Endothelial cell of umbilical vein (primary cell): ENCODE measurements around the gene PRKAR2B. TPM values are rescaled to one million over a fixed set of nuclear protein-coding genes. Genes with fewer than 3 reads are reported as not detected.

Experiments used
- BruUV-seq: library from RNA; stranded (reverse); fragments of 400-500 nt; replicated peaks from 2 replicates; lab custom pipeline; 2021; lab: Mats Ljungman, UMichigan
- CTCF ChIA-PET: fragments of 300-600, 350-600 bp; sonication (Branson Sonifier 250); formaldehyde crosslinking; loops from one replicate; lab custom pipeline; 2021; ENCODE audit warnings: antibody characterized with exemption, inconsistent platforms; lab: Charles Lee
- POLR2A ChIA-PET: fragments of 300-600, 350-600 bp; sonication (Branson Sonifier 250); formaldehyde crosslinking; loops from one replicate; lab custom pipeline; 2021; ENCODE audit warnings: antibody characterized with exemption, inconsistent platforms; lab: Charles Lee
- DNase-seq: peaks from one replicate; pipeline ENCODE4 v3.0.0-alpha.2; 2011; ENCODE audit warnings: low read depth, low spot score
- FAIRE-seq: peaks from 2 replicates; lab custom pipeline; 2011; peaks lifted over from hg19 to GRCh38; lab: Jason Lieb, UNC
- H2AFZ ChIP-seq: 2 replicates; pipeline ENCODE4 v1.6.0; 2012; ENCODE audit warnings: low read depth, low read length, control low read depth, inconsistent platforms
- H3K27ac ChIP-seq: 2 replicates; pipeline ENCODE4 v1.5.1; 2011; ENCODE audit warnings: low read depth, mild to moderate bottlenecking, control low read depth, low read length, moderate library complexity; ENCODE audit not compliant: insufficient read depth
- H3K27me3 ChIP-seq, 2 experiments: 2 replicates each; pipeline versions ENCODE4 v1.6.0 to v1.6.1; 2011; ENCODE audit warnings: low read length in 2 of 2, mixed read lengths in 1 of 2; ENCODE audit not compliant: control insufficient read depth in 2 of 2, insufficient read depth in 2 of 2
- H3K36me3 ChIP-seq, 2 experiments: 2 replicates in 1 of 2; 3 replicates in 1 of 2; pipeline ENCODE4 v1.5.1; 2011; ENCODE audit warnings: low read length in 2 of 2, mild to moderate bottlenecking in 1 of 2, moderate library complexity in 1 of 2; ENCODE audit not compliant: control insufficient read depth in 2 of 2, insufficient read depth in 2 of 2; ENCODE audit errors: extremely low read depth in 1 of 2
- H3K4me1 ChIP-seq: 3 replicates; pipeline ENCODE4 v1.5.1; 2011; ENCODE audit warnings: mild to moderate bottlenecking, low read length; ENCODE audit not compliant: control insufficient read depth, insufficient read depth; ENCODE audit errors: extremely low read depth
- H3K4me2 ChIP-seq: 2 replicates; pipeline ENCODE4 v1.6.1; 2011; ENCODE audit warnings: low read length, control low read depth, mixed read lengths; ENCODE audit not compliant: insufficient read depth
- H3K4me3 ChIP-seq, 3 experiments: fragments of 200-600 bp in 1 of 3; sonication (generic), shearing (Covaris generic) in 1 of 3; replicated peaks in 1 of 3; 2 replicates each; pipeline ENCODE4 v1.5.1; 2011 to 2016; ENCODE audit warnings: control low read depth in 3 of 3, low read length in 3 of 3, mild to moderate bottlenecking in 2 of 3, inconsistent platforms in 1 of 3, low read depth in 1 of 3, moderate library complexity in 1 of 3; ENCODE audit not compliant: insufficient read depth in 1 of 3
- H3K79me2 ChIP-seq: 2 replicates; pipeline ENCODE4 v1.6.0; 2012; ENCODE audit warnings: low read length, inconsistent platforms; ENCODE audit not compliant: control insufficient read depth, insufficient read depth
- H3K9ac ChIP-seq: replicated peaks from 2 replicates; pipeline ENCODE3; 2011; ENCODE audit warnings: low read length, control low read depth; ENCODE audit not compliant: insufficient read depth; ENCODE audit errors: extremely low read depth
- H3K9me1 ChIP-seq: replicated peaks from 3 replicates; pipeline ENCODE4 v1.6.0; 2011; ENCODE audit warnings: mild to moderate bottlenecking, low read length; ENCODE audit not compliant: control insufficient read depth, insufficient read depth; ENCODE audit errors: extremely low read depth
- H3K9me3 ChIP-seq: replicated peaks from 2 replicates; pipeline ENCODE4 v1.5.1; 2012; ENCODE audit warnings: low read length, inconsistent platforms; ENCODE audit not compliant: control insufficient read depth, insufficient read depth
- H4K20me1 ChIP-seq: replicated peaks from 2 replicates; pipeline ENCODE3; 2011; ENCODE audit warnings: mild to moderate bottlenecking, low read length; ENCODE audit not compliant: control insufficient read depth, insufficient read depth; ENCODE audit errors: extremely low read depth
- CTCF ChIP-seq, 2 donors: IDR thresholded peaks; 1 replicate in 1 of 2; 2 replicates in 1 of 2; pipeline ENCODE4 v1.5.1; 2011; ENCODE audit warnings: low read length in 2 of 2, mild to moderate bottlenecking in 2 of 2, moderate library complexity in 2 of 2, control low read depth in 1 of 2, inconsistent platforms in 1 of 2, low read depth in 1 of 2; ENCODE audit not compliant: insufficient read depth in 1 of 2; ENCODE audit errors: extremely low read depth in 1 of 2
- EZH2 ChIP-seq: IDR thresholded peaks from 2 replicates; pipeline ENCODE4 v1.6.1; 2012; ENCODE audit warnings: borderline replicate concordance, low read depth, mild to moderate bottlenecking, moderate library complexity, low read length, inconsistent platforms; ENCODE audit not compliant: severe bottlenecking
- FOS ChIP-seq: IDR thresholded peaks from 2 replicates; pipeline ENCODE4 v1.6.1; 2011; ENCODE audit warnings: mild to moderate bottlenecking, low read length, moderate library complexity, borderline replicate concordance; ENCODE audit not compliant: insufficient read depth
- GATA2 ChIP-seq: IDR thresholded peaks from 2 replicates; pipeline ENCODE4 v1.7.0; 2011; ENCODE audit warnings: low read depth, mild to moderate bottlenecking, moderate library complexity, mixed read lengths, low read length; ENCODE audit not compliant: insufficient read length, insufficient read depth
- JUN ChIP-seq: IDR thresholded peaks from 2 replicates; pipeline ENCODE4 v1.6.1; 2011; ENCODE audit warnings: borderline replicate concordance, low read depth; ENCODE audit not compliant: insufficient read length, insufficient read depth
- MYC ChIP-seq: IDR thresholded peaks from one replicate; pipeline ENCODE4 v1.6.1; 2011; ENCODE audit warnings: mild to moderate bottlenecking, low read depth, low read length
- POLR2A ChIP-seq: IDR thresholded peaks from 2 replicates; pipeline ENCODE4 v1.6.1; 2012; ENCODE audit warnings: low read depth, mild to moderate bottlenecking, control low read depth, low read length
- POLR2AphosphoS5 ChIP-seq: IDR thresholded peaks from 2 replicates; pipeline ENCODE4 v1.6.1; 2012; ENCODE audit warnings: low read depth, mild to moderate bottlenecking, control low read depth, low read length, moderate library complexity; ENCODE audit not compliant: insufficient read depth
- dilution Hi-C: fragments of 300-500 bp; cut with MboI; formaldehyde crosslinking; loops from one replicate; pipeline ENCODE4 v1.15.0; 2019; ENCODE audit warnings: low sequenced_read_pairs; ENCODE audit not compliant: extremely low pct_ligation_motif_present
- intact Hi-C: fragments of 100-400 bp; cut with micrococcal nuclease; formaldehyde crosslinking; loops from one replicate; pipeline ENCODE4 v1.10.0; 2022
- polyA plus RNA-seq, 4 experiments: library from polyadenylated mRNA; depleted of rRNA in 3 of 4; stranded (reverse) in 3 of 4; unstranded in 1 of 4; fragments of >200 nt; gene quantifications; 2 replicates each; pipeline versions ENCODE4 v1.2.1 to v1.2.3, GENCODE V29; 2011 to 2012; ENCODE audit warnings: missing spikeins in 1 of 4
- total RNA-seq: library from RNA; stranded (reverse); gene quantifications from 2 replicates; pipeline ENCODE4 v1.2.3, GENCODE V29; 2021
- TF ChIP-seq, protein P1 (sequence below): IDR thresholded peaks from 2 replicates; pipeline ENCODE4 v1.6.1; 2011; ENCODE audit not compliant: insufficient read depth, insufficient read length

The PRKAR2B gene
- total and polyA plus RNA-seq, 2 donors (not counting 3 experiments of a cell fraction or from before 2014, with no cell fraction given): 10.7 to 39.8 TPM

DNA sequence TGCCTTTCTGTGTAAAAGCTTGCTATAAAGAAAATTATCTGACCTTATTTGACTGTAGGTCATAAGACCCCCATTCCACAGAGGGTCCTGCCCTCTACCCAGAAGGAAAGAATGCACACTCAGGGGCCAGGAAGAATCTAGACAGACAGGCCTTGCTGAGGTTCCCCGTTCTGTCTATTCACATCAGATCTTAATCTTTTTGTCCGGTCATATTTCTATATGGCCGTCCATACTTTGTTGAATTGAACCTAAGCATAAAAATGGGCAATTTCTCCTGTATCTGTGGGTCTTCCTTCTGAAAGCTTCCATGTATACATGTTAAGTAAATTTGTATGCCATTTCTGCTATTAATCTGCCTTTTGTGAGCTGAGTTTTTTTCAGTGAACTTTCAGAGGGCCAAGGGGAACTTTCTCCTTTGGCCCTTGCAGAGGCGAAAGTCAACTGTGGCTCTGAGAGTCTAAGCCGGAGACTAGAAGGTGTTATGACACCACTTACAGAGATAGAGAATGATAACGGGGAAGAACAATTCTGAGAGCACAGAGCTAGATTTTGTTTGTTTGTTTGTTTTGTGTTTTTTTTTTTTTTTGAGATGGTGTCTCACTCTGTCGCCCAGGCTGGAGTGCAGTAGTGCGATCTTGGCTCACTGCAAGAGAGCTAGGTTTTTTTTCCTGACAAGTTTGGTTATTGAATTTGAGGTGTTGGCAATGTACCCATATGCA, 11.6 kb upstream of the PRKAR2B start:
- dilution Hi-C loops: no loop called here
- H4K20me1 ChIP-seq: no peaks in the 10 kb centered on the region
- no peak for FAIRE-seq
- no TSS peak for BruUV-seq
- H3K27me3 ChIP-seq: no peaks in the 10 kb centered on the region
- H3K4me2 ChIP-seq: no peak overlapping the region
- CTCF ChIA-PET: interaction anchor here (1.2 kb wide), 1 partner anchor 114 kb away, joined by 3 read pairs; no protein-coding TSS in a partner anchor
- POLR2A ChIA-PET: no interaction called here
- H3K4me3 ChIP-seq: no peak overlapping the region
- no peaks in the 10 kb centered on the region for H3K9me3 ChIP-seq
- no peak for DNase-seq
- peaks cover 2% of the 10 kb centered on the region for H3K4me1 ChIP-seq
- H2AFZ ChIP-seq: no peak overlapping the region
- TF ChIP-seq POLR2A: no peak
- TF ChIP-seq, protein P1, sequence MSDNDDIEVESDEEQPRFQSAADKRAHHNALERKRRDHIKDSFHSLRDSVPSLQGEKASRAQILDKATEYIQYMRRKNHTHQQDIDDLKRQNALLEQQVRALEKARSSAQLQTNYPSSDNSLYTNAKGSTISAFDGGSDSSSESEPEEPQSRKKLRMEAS: no peak
- TF ChIP-seq JUN: no peak
- no peak for TF ChIP-seq MYC
- no peak for TF ChIP-seq FOS
- TF ChIP-seq GATA2: no peak
- TF ChIP-seq POLR2AphosphoS5: no peak
- TF ChIP-seq EZH2: no peak
- no peak for TF ChIP-seq CTCF (IDR thresholded peaks at IDR 0.05; ENCODE audit: extremely low read depth in 1 of 2, insufficient read depth in 1 of 2, low read depth in 1 of 2, low read length in 2 of 2)
- H3K27ac ChIP-seq: no peak overlapping the region
- no peaks in the 10 kb centered on the region for H3K79me2 ChIP-seq
- H3K9me1 ChIP-seq: no peaks in the 10 kb centered on the region
- intact Hi-C loops: no loop called here
- no peaks in the 10 kb centered on the region for H3K36me3 ChIP-seq
- no peak overlapping the region for H3K9ac ChIP-seq
